Renal cortex interstitium (tissue), 15 donors: ENCODE data around the gene SELENBP1. TPM values are rescaled to one million over a fixed set of nuclear protein-coding genes. Genes with fewer than 3 reads are reported as not detected.
A peak's percentile ranks its signal among the peaks of the same experiment; 100 is the strongest.
"Not testable (repeated sequence)": the region's sequence is repeated elsewhere in the genome, so short reads cannot be mapped to it uniquely, and the experiment has no call there.

Experiments used
- DNase-seq, 11 donors: peaks; one replicate each; pipeline ENCODE4 v3.0.0-alpha.2; 2013; ENCODE audit warnings: low read depth in 9 of 11, low spot score in 4 of 11; ENCODE audit errors: extremely low read depth in 1 of 11
- long read RNA-seq, 16 experiments: transcript quantifications; one replicate each; lab custom pipeline, GENCODE V29; 2026
- polyA plus RNA-seq, 3 donors: library from polyadenylated mRNA; unstranded; fragments of 120-200 nt; gene quantifications; one replicate each; pipeline ENCODE4 v1.2.1, GENCODE V29; 2013; ENCODE audit not compliant: insufficient read length in 3 of 3

SELENBP1 gene
- polyA plus RNA-seq, result 10 to 100 TPM; 42.1 to 55.9 (median 52.7) TPM
- long read RNA-seq, donor 1, partial matches to known transcripts, result 0 of 6 reads
- long read RNA-seq, donor 1, other reads (novel, unspliced or antisense), result 0 of 6 reads
- long read RNA-seq, donor 2, transcript SELENBP1-201 (12 exons, 1,752 nt), result major isoform, 6 of 7 reads
- long read RNA-seq, donor 2, partial matches to known transcripts, result 0 of 7 reads
- long read RNA-seq, donor 2, other reads (novel, unspliced or antisense), result 0 of 7 reads
- long read RNA-seq, donor 3, transcript SELENBP1-201 (12 exons, 1,752 nt), result major isoform, 14 of 28 reads
- long read RNA-seq, donor 3, partial matches to known transcripts, result 11 of 28 reads
- long read RNA-seq, donor 3, other reads (novel, unspliced or antisense), result 0 of 28 reads
- long read RNA-seq, donor 4, transcript SELENBP1-201 (12 exons, 1,752 nt), result major isoform, 8 of 18 reads
- long read RNA-seq, donor 4, partial matches to known transcripts, result 6 of 18 reads
- long read RNA-seq, donor 4, other reads (novel, unspliced or antisense), result 0 of 18 reads
- long read RNA-seq, donor 5, result 0 reads
- long read RNA-seq, donor 6, partial matches to known transcripts, result 0 of 6 reads
- long read RNA-seq, donor 6, other reads (novel, unspliced or antisense), result 0 of 6 reads
- long read RNA-seq, donor 7, transcript SELENBP1-201 (12 exons, 1,752 nt), result major isoform, 8 of 16 reads
- long read RNA-seq, donor 7, partial matches to known transcripts, result 7 of 16 reads
- long read RNA-seq, donor 7, other reads (novel, unspliced or antisense), result 0 of 16 reads
- long read RNA-seq, donor 8, transcript SELENBP1-201 (12 exons, 1,752 nt), result major isoform, 10 of 31 reads
- long read RNA-seq, donor 8, partial matches to known transcripts, result 20 of 31 reads
- long read RNA-seq, donor 8, other reads (novel, unspliced or antisense), result 0 of 31 reads
- long read RNA-seq, donor 9, transcript SELENBP1-201 (12 exons, 1,752 nt), result major isoform, 7 of 16 reads
- long read RNA-seq, donor 9, partial matches to known transcripts, result 7 of 16 reads
- long read RNA-seq, donor 9, other reads (novel, unspliced or antisense), result 0 of 16 reads
- long read RNA-seq, donor 10, transcript SELENBP1-201 (12 exons, 1,752 nt), result major isoform, 9 of 17 reads
- long read RNA-seq, donor 10, partial matches to known transcripts, result 5 of 17 reads
- long read RNA-seq, donor 10, other reads (novel, unspliced or antisense), result 0 of 17 reads
- long read RNA-seq, donor 11, transcript SELENBP1-201 (12 exons, 1,752 nt), result major isoform, 10 of 643 reads
- long read RNA-seq, donor 11, partial matches to known transcripts, result 611 of 643 reads
- long read RNA-seq, donor 11, other reads (novel, unspliced or antisense), result 17 of 643 reads
- long read RNA-seq, donor 12, partial matches to known transcripts, result 0 of 5 reads
- long read RNA-seq, donor 12, other reads (novel, unspliced or antisense), result 0 of 5 reads
- long read RNA-seq, donor 13, transcript SELENBP1-201 (12 exons, 1,752 nt), result major isoform, 11 of 13 reads
- long read RNA-seq, donor 13, partial matches to known transcripts, result 0 of 13 reads
- long read RNA-seq, donor 13, other reads (novel, unspliced or antisense), result 0 of 13 reads
- long read RNA-seq, donor 14, transcript SELENBP1-201 (12 exons, 1,752 nt), result major isoform, 13 of 15 reads
- long read RNA-seq, donor 14, partial matches to known transcripts, result 0 of 15 reads
- long read RNA-seq, donor 14, other reads (novel, unspliced or antisense), result 0 of 15 reads
- long read RNA-seq, donor 15, partial matches to known transcripts, result 0 of 5 reads
- long read RNA-seq, donor 15, other reads (novel, unspliced or antisense), result 0 of 5 reads
- long read RNA-seq, donor 16, transcript SELENBP1-201 (12 exons, 1,752 nt), result major isoform, 20 of 48 reads
- long read RNA-seq, donor 16, partial matches to known transcripts, result 20 of 48 reads
- long read RNA-seq, donor 16, other reads (novel, unspliced or antisense), result 0 of 48 reads

GRCh38 chr1:151372058-151372934 lies at the start of gene SELENBP1:
Gene SELENBP1, minus strand, starts transcription at chr1:151372705. Its CDS starts 64 bp downstream, at chr1:151372641.
- DNase-seq, result peak; percentile 46 to 82 (median 70)

- DNase-seq, result no peak
These were observed 47.3 kb upstream of the SELENBP1 start for GRCh38 chr1:151419819-151420218.

GRCh38 chr1:151418081-151418480 lies 45.6 kb upstream of the SELENBP1 start:
- no peak for DNase-seq

- DNase-seq, result no peak
These were observed 43.7 kb upstream of the SELENBP1 start for GRCh38 chr1:151416231-151416630.

GRCh38 chr1:151411884-151412283 lies 39.4 kb upstream of the SELENBP1 start:
- DNase-seq, result no peak

- DNase-seq, result no peak
These were observed 36.4 kb upstream of the SELENBP1 start for GRCh38 chr1:151408891-151409290.

GRCh38 chr1:151407304-151407703 lies 34.8 kb upstream of the SELENBP1 start:
- DNase-seq, result no peak

GRCh38 chr1:151406176-151406575 lies 33.7 kb upstream of the SELENBP1 start:
- no peak for DNase-seq

- DNase-seq, result no peak
These were observed 32.9 kb upstream of the SELENBP1 start for GRCh38 chr1:151405187-151405951.

GRCh38 chr1:151403612-151404011 lies 31.1 kb upstream of the SELENBP1 start:
- no peak for DNase-seq

- DNase-seq, result no peak
These were observed 30.3 kb upstream of the SELENBP1 start for GRCh38 chr1:151402764-151403163.

- DNase-seq, result no peak
These were observed 29.4 kb upstream of the SELENBP1 start for GRCh38 chr1:151401860-151402259.

GRCh38 chr1:151401125-151401788 lies 28.8 kb upstream of the SELENBP1 start:
- DNase-seq, result no peak

- DNase-seq, result peak; percentile 84 to 95 (median 90)
These were observed 27.0 kb upstream of the SELENBP1 start, which contains the start of gene PSMB4 for GRCh38 chr1:151399324-151400171. Gene PSMB4, plus strand, starts transcription at chr1:151399573. Its CDS starts 15 bp downstream, at chr1:151399588.

- DNase-seq, result not testable (repeated sequence)
These were observed 23.8 kb upstream of the SELENBP1 start for GRCh38 chr1:151396265-151396664.
